ENCODE data around the gene ATG13. TPM values are rescaled to one million over a fixed set of nuclear protein-coding genes. Genes with fewer than 3 reads are reported as not detected.
"Not testable (repeated sequence)": the region's sequence is repeated elsewhere in the genome, so short reads cannot be mapped to it uniquely, and the experiment has no call there.

The ATG13 gene
- total and polyA plus RNA-seq, 4 donors = 29.9 to 72.7 (median 53.0) TPM

DNA sequence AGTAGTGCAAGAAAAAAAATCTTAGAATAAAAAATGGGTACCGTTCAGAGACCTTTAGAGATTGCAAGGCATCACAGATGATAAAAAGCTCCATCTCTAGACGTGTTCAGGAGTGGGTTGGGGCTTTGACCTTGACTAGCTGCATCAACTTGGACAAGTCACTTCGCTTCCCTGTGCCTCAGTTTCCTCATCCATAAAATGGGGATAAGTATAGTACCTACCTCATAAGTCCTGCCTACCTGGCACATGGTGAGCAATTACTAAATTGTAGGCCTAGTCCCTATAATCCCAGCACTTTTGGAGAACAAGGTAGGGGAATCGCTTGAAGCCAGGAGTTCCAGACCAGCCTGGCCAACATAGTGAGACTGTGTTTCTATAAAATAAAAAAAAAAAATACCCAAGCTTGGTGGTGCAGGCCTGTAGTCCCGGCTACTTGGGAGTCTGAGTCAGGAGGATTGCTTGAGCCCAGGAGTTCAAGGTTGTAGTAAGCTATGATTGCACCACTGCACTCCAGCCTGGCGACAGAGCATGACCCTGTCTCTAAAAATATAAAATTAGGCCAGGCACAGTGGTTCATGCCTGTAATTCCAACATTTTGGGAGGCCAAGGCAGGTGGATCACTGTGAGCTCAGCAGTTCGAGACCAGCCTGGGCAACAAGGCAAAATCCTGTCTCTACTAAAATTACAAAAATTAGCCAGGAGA, 95.7 kb downstream of the ATG13 start:
- Histone ChIP-seq H3K27ac (ENCODE audit: low read depth in 1 of 2, low read length in 2 of 2) (peak overlapping the region in 1 of 2 donors; percentile 51), H3K4me1 (ENCODE audit: control insufficient read depth in 1 of 2, insufficient read depth in 2 of 2, low read length in 2 of 2) (peaks cover 2 to 5% of the 10 kb centered on the region in 2 donors), H3K36me3 (ENCODE audit: control insufficient read depth in 1 of 2, insufficient read depth in 2 of 2, low read length in 1 of 2) (no peaks in the 10 kb centered on the region), H3K4me3 (ENCODE audit: low read length in 2 of 2) (no peak overlapping the region), H3K9me3 (ENCODE audit: control insufficient read depth, low read length) (no peaks in the 10 kb centered on the region), H3K27me3 (ENCODE audit: control insufficient read depth in 1 of 2, insufficient read depth in 2 of 2, low read length in 1 of 2) (no peaks in the 10 kb centered on the region)
- WGBS, 2 donors = 90 to 93% methylated on average over 7 of the region's 7 CpGs
- ATAC-seq (ENCODE audit: low FRiP score) = no peak
- intact Hi-C loops (cut with DNase I) = loop anchor here in 1 of 2 donors (5.0 kb wide), 1 partner anchor 591 kb away; the partner anchor contains the start of gene PHF21A
- DNase-seq = no peak

DNA sequence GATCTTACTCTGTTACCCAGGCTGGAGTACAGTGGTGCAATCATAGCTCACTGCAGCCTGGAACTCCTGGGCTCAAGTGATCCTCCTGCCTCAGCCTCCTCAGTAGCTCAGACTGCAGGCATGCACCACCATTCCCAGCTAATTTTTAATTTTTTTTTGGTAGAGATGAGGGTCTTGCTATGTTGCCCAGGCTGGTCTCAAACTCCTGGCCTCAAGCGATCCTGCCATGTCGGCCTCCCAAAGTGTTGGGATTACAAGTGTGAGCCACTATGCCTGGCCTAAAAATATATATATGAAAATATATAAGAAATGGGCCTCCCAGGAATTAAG, 100.4 kb downstream of the ATG13 start:
- H3K27me3 ChIP-seq (ENCODE audit: control insufficient read depth in 1 of 2, insufficient read depth in 2 of 2, low read length in 1 of 2); H3K36me3 ChIP-seq (ENCODE audit: control insufficient read depth in 1 of 2, insufficient read depth in 2 of 2, low read length in 1 of 2); H3K4me1 ChIP-seq (ENCODE audit: control insufficient read depth in 1 of 2, insufficient read depth in 2 of 2, low read length in 2 of 2); ATAC-seq (ENCODE audit: low FRiP score); H3K9me3 ChIP-seq (ENCODE audit: control insufficient read depth, low read length); DNase-seq; H3K27ac ChIP-seq (ENCODE audit: low read depth in 1 of 2, low read length in 2 of 2); intact Hi-C loops (cut with DNase I); H3K4me3 ChIP-seq (ENCODE audit: low read length in 2 of 2): not testable (repeated sequence)
- 89 to 91% methylated on average over 2 of the region's 2 CpGs for WGBS, 2 donors

DNA sequence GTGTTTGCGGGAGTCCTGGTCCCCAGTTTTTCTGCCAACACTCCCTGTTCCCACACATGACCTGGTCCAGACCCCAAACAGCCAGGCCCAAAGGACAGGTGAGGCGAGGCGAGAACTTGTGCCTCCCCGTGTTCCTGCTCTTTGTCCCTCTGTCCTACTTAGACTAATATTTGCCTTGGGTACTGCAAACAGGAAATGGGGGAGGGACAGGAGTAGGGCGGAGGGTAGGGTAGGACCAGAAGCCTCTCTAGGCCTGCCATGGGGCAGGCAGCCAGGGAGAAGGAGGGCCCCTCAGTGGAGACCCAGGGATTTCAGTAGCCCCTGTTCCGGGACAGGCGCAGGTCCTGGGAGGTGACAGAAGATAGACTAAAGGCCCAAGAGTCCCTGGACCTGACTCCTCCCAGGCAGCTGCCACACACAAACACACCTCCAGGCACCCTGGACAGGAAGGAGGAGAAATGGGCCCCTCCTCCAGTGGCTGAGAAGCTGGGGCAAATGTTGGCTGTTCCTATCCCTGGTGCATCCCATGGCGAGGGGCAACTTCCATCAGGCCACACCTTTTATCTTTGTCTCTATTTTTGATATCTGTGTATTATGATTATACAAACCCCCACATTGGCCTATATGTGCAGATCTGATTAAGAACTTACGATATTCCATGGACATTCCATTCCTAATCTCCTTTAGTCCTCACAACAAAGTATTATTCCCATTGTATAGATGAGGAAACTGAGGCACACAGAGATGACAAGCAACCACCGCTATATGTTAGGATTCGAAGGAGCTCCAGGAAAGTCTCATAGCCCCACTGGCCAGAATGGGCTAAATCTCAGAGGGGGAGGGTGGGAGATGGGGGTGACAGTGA, 101.0 kb downstream of the ATG13 start:
- no peak overlapping the region for H3K4me3 ChIP-seq (ENCODE audit: low read length in 2 of 2)
- DNase-seq (no peak), ATAC-seq (ENCODE audit: low FRiP score) (no peak)
- intact Hi-C loops (cut with DNase I) = no loop called here
- H3K27me3 ChIP-seq (ENCODE audit: control insufficient read depth in 1 of 2, insufficient read depth in 2 of 2, low read length in 1 of 2) = no peaks in the 10 kb centered on the region
- H3K4me1 ChIP-seq (ENCODE audit: control insufficient read depth in 1 of 2, insufficient read depth in 2 of 2, low read length in 2 of 2) = peaks cover under 1 to 2% of the 10 kb centered on the region in 2 donors
- no peak overlapping the region for H3K27ac ChIP-seq (ENCODE audit: low read depth in 1 of 2, low read length in 2 of 2)
- no peaks in the 10 kb centered on the region for H3K9me3 ChIP-seq (ENCODE audit: control insufficient read depth, low read length)
- no peaks in the 10 kb centered on the region for H3K36me3 ChIP-seq (ENCODE audit: control insufficient read depth in 1 of 2, insufficient read depth in 2 of 2, low read length in 1 of 2)
- 71 to 80% methylated on average over 11 of the region's 11 CpGs for WGBS, 2 donors

DNA sequence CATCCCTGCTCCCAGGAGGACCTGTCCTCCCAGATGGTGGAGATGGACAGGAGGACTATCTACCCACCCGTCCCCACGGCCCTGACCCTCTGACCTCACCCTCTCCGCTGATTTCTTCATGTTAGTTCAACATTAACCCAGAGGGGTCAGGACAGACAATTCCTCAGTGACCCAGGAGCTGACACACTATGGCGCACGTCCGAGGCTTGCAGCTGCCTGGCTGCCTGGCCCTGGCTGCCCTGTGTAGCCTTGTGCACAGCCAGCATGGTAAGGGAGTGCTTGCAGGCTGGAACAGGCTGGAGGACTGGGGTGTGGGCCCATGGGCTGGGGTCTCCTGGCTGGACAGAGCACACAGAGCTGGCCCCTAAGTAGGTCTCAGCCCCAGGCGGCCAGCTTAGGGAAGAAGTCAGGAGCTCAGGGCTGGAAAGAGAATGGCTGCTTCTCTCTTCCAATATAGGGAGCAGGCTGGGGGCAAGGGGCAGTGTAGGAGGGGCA, 101.7 kb downstream of the ATG13 start, which contains the start of gene F2:
Gene F2 (plus strand): TSS at position 166 of the 495 bp plus-strand sequence. CDS start 23 bp downstream, at position 189.
- no peak within 1 kb of the TSS for H3K27ac ChIP-seq (ENCODE audit: low read depth in 1 of 2, low read length in 2 of 2)
- H3K4me1 ChIP-seq (ENCODE audit: control insufficient read depth in 1 of 2, insufficient read depth in 2 of 2, low read length in 2 of 2) = no peaks in the 10 kb centered on the region
- DNase-seq (no peak), ATAC-seq (ENCODE audit: low FRiP score) (no peak)
- no peaks in the 10 kb centered on the region for H3K9me3 ChIP-seq (ENCODE audit: control insufficient read depth, low read length)
- 85% methylated on average over 7 of the region's 7 CpGs for WGBS, 2 donors
- intact Hi-C loops (cut with DNase I) = no loop called here
- no peaks in the 10 kb centered on the region for H3K36me3 ChIP-seq (ENCODE audit: control insufficient read depth in 1 of 2, insufficient read depth in 2 of 2, low read length in 1 of 2)
- H3K4me3 ChIP-seq (ENCODE audit: low read length in 2 of 2) = no peak within 1 kb of the TSS
- no peaks in the 10 kb centered on the region for H3K27me3 ChIP-seq (ENCODE audit: control insufficient read depth in 1 of 2, insufficient read depth in 2 of 2, low read length in 1 of 2)

DNA sequence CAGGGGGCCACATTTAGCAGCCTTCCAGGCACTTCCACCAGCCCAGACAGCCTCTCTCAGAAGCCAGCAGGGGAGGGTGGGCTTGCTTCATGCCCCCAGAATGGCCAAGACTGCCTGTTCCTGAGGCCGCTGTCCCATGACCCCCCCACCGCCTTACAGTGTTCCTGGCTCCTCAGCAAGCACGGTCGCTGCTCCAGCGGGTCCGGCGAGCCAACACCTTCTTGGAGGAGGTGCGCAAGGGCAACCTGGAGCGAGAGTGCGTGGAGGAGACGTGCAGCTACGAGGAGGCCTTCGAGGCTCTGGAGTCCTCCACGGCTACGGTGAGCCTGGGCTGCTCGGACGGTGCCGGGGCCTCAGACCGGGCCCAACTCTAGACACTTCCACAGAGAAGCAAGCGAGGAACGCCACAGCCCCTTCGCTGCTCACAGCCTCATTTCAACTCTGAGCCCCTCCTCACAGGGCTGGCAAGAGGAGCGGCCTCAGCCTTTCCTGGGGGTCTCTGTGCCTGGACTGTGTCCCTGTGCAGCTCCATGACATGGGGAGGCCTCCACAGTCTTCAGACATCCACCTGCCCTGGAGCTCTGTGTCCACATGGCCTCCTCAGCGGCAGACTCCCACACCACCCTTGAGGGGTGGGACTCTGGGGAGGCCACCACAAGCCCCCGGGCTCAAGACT, 102.3 kb downstream of the ATG13 start:
- ATAC-seq (ENCODE audit: low FRiP score) = peak; percentile 13
- intact Hi-C loops (cut with DNase I) = no loop called here

DNA sequence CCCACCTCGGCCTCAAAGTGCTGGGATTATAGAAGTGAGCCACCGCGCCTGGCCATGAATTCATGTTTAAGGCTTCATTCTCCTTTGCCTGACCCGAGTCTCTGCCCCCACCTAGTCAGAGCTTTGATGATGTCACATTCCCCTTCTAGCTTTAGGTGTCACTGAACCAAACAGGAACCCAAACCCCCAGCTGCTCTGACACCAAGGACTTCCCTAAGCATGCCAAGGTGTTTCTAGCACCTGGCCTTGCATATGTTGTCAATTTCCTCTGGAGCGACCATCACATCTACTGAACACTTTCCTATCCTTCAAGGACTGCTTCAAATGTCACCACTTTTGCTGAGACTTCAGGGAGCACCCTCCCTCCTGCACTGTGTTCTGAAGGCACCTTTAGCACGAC, 103.9 kb downstream of the ATG13 start:
- Histone ChIP-seq H3K4me3 (ENCODE audit: low read length in 2 of 2) (no peak overlapping the region), H3K9me3 (ENCODE audit: control insufficient read depth, low read length) (no peaks in the 10 kb centered on the region), H3K36me3 (ENCODE audit: control insufficient read depth in 1 of 2, insufficient read depth in 2 of 2, low read length in 1 of 2) (no peaks in the 10 kb centered on the region), H3K4me1 (ENCODE audit: control insufficient read depth in 1 of 2, insufficient read depth in 2 of 2, low read length in 2 of 2) (no peaks in the 10 kb centered on the region), H3K27ac (ENCODE audit: low read depth in 1 of 2, low read length in 2 of 2) (no peak overlapping the region), H3K27me3 (ENCODE audit: control insufficient read depth in 1 of 2, insufficient read depth in 2 of 2, low read length in 1 of 2) (no peaks in the 10 kb centered on the region)
- ATAC-seq (ENCODE audit: low FRiP score) (no peak), DNase-seq (no peak)
- intact Hi-C loops (cut with DNase I) = no loop called here
- WGBS, 2 donors = 81 to 84% methylated on average over 6 of the region's 6 CpGs

More for the DNA sequence above, 102.3 kb downstream of the ATG13 start:
- no peaks in the 10 kb centered on the region for H3K36me3 ChIP-seq (ENCODE audit: control insufficient read depth in 1 of 2, insufficient read depth in 2 of 2, low read length in 1 of 2)
- no peaks in the 10 kb centered on the region for H3K9me3 ChIP-seq (ENCODE audit: control insufficient read depth, low read length)
- WGBS, 2 donors = 91 to 92% methylated on average over 25 of the region's 25 CpGs
- H3K4me3 ChIP-seq (ENCODE audit: low read length in 2 of 2) = no peak overlapping the region
- H3K27ac ChIP-seq (ENCODE audit: low read depth in 1 of 2, low read length in 2 of 2) = no peak overlapping the region
- H3K27me3 ChIP-seq (ENCODE audit: control insufficient read depth in 1 of 2, insufficient read depth in 2 of 2, low read length in 1 of 2) = no peaks in the 10 kb centered on the region
- DNase-seq = no peak
- no peaks in the 10 kb centered on the region for H3K4me1 ChIP-seq (ENCODE audit: control insufficient read depth in 1 of 2, insufficient read depth in 2 of 2, low read length in 2 of 2)

DNA sequence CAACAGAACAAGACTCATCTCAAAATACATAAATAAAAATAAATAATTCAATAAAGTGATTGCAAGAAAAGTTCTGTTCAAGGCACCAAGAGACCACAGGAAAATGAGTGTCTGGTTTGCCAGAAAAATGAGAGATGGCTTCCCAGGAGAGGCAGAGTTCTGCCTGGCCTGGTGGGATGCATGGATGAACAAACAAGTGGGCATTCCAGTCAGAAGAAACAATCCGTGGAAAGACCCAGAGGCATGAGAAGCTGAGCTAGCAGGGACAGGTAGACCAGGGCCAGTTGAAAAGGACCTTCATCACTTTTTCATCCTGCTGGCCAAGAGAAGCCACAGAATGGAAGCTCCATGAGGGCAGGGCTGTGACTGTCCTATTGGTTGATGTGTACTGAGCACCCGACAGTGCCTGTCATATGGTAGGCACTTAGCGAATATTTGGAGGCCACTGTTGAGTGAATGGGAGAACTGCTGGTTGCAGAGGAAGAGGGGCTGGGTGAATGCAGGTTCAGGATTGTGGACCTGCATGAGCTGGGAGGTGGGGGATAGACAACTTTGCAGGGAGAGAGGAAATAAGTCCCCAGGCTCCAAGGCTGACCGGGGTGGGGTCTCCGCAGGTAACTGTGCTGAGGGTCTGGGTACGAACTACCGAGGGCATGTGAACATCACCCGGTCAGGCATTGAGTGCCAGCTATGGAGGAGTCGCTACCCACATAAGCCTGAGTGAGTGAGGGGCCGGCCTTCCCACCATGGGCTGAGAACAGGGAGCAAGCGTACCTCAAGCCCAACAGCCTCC, 105.4 kb downstream of the ATG13 start:
- Histone ChIP-seq H3K9me3 (ENCODE audit: control insufficient read depth, low read length) (no peaks in the 10 kb centered on the region), H3K36me3 (ENCODE audit: control insufficient read depth in 1 of 2, insufficient read depth in 2 of 2, low read length in 1 of 2) (no peaks in the 10 kb centered on the region), H3K27me3 (ENCODE audit: control insufficient read depth in 1 of 2, insufficient read depth in 2 of 2, low read length in 1 of 2) (no peaks in the 10 kb centered on the region), H3K27ac (ENCODE audit: low read depth in 1 of 2, low read length in 2 of 2) (no peak overlapping the region), H3K4me1 (ENCODE audit: control insufficient read depth in 1 of 2, insufficient read depth in 2 of 2, low read length in 2 of 2) (no peaks in the 10 kb centered on the region), H3K4me3 (ENCODE audit: low read length in 2 of 2) (no peak overlapping the region)
- DNase-seq (no peak), ATAC-seq (ENCODE audit: low FRiP score) (no peak)
- WGBS, 2 donors = 93 to 95% methylated on average over 11 of the region's 11 CpGs
- intact Hi-C loops (cut with DNase I) = no loop called here

DNA sequence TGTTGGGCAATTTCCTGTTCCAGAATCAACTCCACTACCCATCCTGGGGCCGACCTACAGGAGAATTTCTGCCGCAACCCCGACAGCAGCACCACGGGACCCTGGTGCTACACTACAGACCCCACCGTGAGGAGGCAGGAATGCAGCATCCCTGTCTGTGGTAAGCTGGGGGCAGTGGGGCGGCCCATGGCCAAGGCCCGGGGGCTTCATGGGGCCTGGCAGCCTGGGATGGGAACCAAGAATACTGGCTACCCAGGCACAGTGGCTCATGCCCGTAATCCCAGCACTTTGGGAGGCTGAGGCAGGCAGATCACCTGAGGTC, 106.0 kb downstream of the ATG13 start:
- no peak for ATAC-seq (ENCODE audit: low FRiP score)
- WGBS, 2 donors = 88 to 90% methylated on average over 8 of the region's 8 CpGs

More for the DNA sequence above, 106.0 kb downstream of the ATG13 start:
- no peaks in the 10 kb centered on the region for H3K27me3 ChIP-seq (ENCODE audit: control insufficient read depth in 1 of 2, insufficient read depth in 2 of 2, low read length in 1 of 2)
- intact Hi-C loops (cut with DNase I) = no loop called here
- no peaks in the 10 kb centered on the region for H3K9me3 ChIP-seq (ENCODE audit: control insufficient read depth, low read length)
- no peak for DNase-seq
- H3K36me3 ChIP-seq (ENCODE audit: control insufficient read depth in 1 of 2, insufficient read depth in 2 of 2, low read length in 1 of 2) = no peaks in the 10 kb centered on the region
- no peak overlapping the region for H3K27ac ChIP-seq (ENCODE audit: low read depth in 1 of 2, low read length in 2 of 2)
- H3K4me1 ChIP-seq (ENCODE audit: control insufficient read depth in 1 of 2, insufficient read depth in 2 of 2, low read length in 2 of 2) = no peaks in the 10 kb centered on the region
- no peak overlapping the region for H3K4me3 ChIP-seq (ENCODE audit: low read length in 2 of 2)

Measured in aorta (tissue), 5 donors.